Subcutaneous adipose tissue (tissue), 4 donors: ENCODE measurements around the gene TFF2. TPM values are rescaled to one million over a fixed set of nuclear protein-coding genes. Genes with fewer than 3 reads are reported as not detected.

Source experiments
- CTCF ChIP-seq: fragments of 450-650 bp; IDR thresholded peaks from one replicate; pipeline ENCODE4 v1.5.1; 2016; ENCODE audit warnings: low read depth, mild to moderate bottlenecking, control low read depth, antibody characterized with exemption, moderate library complexity
- total RNA-seq, 4 donors: library from RNA; depleted of rRNA; stranded (reverse); fragments of >200 nt; gene quantifications; one replicate each; pipeline ENCODE4 v1.1.0, GENCODE V29; 2016

The TFF2 gene
- total RNA-seq, 4 donors from 2014 or later = not detected

GRCh38 chr21:42343963-42344510 is 6.8 kb downstream of the TFF2 start:
- no peak for TF ChIP-seq CTCF

- TF ChIP-seq CTCF = no peak
These were observed 7.2 kb downstream of the TFF2 start for GRCh38 chr21:42343556-42343955.

GRCh38 chr21:42343101-42343500 is 7.7 kb downstream of the TFF2 start:
- no peak for TF ChIP-seq CTCF

- TF ChIP-seq CTCF = no peak
These were observed 8.8 kb downstream of the TFF2 start for GRCh38 chr21:42341776-42342542.

GRCh38 chr21:42340187-42341050 is 10.4 kb downstream of the TFF2 start:
- TF ChIP-seq CTCF = no peak

GRCh38 chr21:42338729-42339715 is 11.8 kb downstream of the TFF2 start:
- TF ChIP-seq CTCF = no peak
